ENCODE results near the gene ATE1.

The ATE1 gene

GRCh38 chr10:121865554-121865953 is 62.3 kb downstream of the ATE1 start:
- Histone ChIP-seq H3K4me3 (ENCODE audit: low read depth, low read length) (no peak overlapping the region), H3K27me3 (ENCODE audit: control insufficient read depth, insufficient read depth, low read length) (no peaks in the 10 kb centered on the region), H3K9me3 (ENCODE audit: control insufficient read depth, insufficient read depth, low read depth, low read length) (peaks cover 3% of the 10 kb centered on the region; the same call in 1 of the 2 replicates), H3K36me3 (ENCODE audit: control insufficient read depth, insufficient read depth, low read length) (peaks cover 21% of the 10 kb centered on the region; the same call in 1 of the 2 replicates), H3K9ac (ENCODE audit: low read length) (no peak overlapping the region), H3K4me1 (ENCODE audit: control insufficient read depth, insufficient read depth, low read length) (no peaks in the 10 kb centered on the region), H3K27ac (ENCODE audit: low read depth, low read length) (no peak overlapping the region)

GRCh38 chr10:121864653-121865052 is 63.2 kb downstream of the ATE1 start:
- Histone ChIP-seq H3K27ac (ENCODE audit: low read depth, low read length) (no peak overlapping the region), H3K27me3 (ENCODE audit: control insufficient read depth, insufficient read depth, low read length) (no peaks in the 10 kb centered on the region), H3K9me3 (ENCODE audit: control insufficient read depth, insufficient read depth, low read depth, low read length) (peaks cover 3% of the 10 kb centered on the region; the same call in 1 of the 2 replicates), H3K9ac (ENCODE audit: low read length) (no peak overlapping the region), H3K4me3 (ENCODE audit: low read depth, low read length) (no peak overlapping the region), H3K36me3 (ENCODE audit: control insufficient read depth, insufficient read depth, low read length) (peaks cover 15% of the 10 kb centered on the region; the same call in 1 of the 2 replicates), H3K4me1 (ENCODE audit: control insufficient read depth, insufficient read depth, low read length) (no peaks in the 10 kb centered on the region)

GRCh38 chr10:121864168-121864567 is 63.7 kb downstream of the ATE1 start:
- Histone ChIP-seq H3K9ac (ENCODE audit: low read length) (no peak overlapping the region), H3K27ac (ENCODE audit: low read depth, low read length) (no peak overlapping the region), H3K9me3 (ENCODE audit: control insufficient read depth, insufficient read depth, low read depth, low read length) (peaks cover 3% of the 10 kb centered on the region; the same call in 1 of the 2 replicates), H3K36me3 (ENCODE audit: control insufficient read depth, insufficient read depth, low read length) (peaks cover 10% of the 10 kb centered on the region; the same call in 1 of the 2 replicates), H3K27me3 (ENCODE audit: control insufficient read depth, insufficient read depth, low read length) (no peaks in the 10 kb centered on the region), H3K4me3 (ENCODE audit: low read depth, low read length) (no peak overlapping the region), H3K4me1 (ENCODE audit: control insufficient read depth, insufficient read depth, low read length) (no peaks in the 10 kb centered on the region)

GRCh38 chr10:121862649-121863048 is 65.2 kb downstream of the ATE1 start:
- no peaks in the 10 kb centered on the region for H3K4me1 ChIP-seq (ENCODE audit: control insufficient read depth, insufficient read depth, low read length)
- H3K27ac ChIP-seq (ENCODE audit: low read depth, low read length), result no peak overlapping the region
- no peak overlapping the region for H3K4me3 ChIP-seq (ENCODE audit: low read depth, low read length)
- H3K27me3 ChIP-seq (ENCODE audit: control insufficient read depth, insufficient read depth, low read length), result no peaks in the 10 kb centered on the region
- H3K9ac ChIP-seq (ENCODE audit: low read length), result no peak overlapping the region
- H3K9me3 ChIP-seq (ENCODE audit: control insufficient read depth, insufficient read depth, low read depth, low read length), result peaks cover 3% of the 10 kb centered on the region; the same call in 1 of the 2 replicates
- peaks cover 4% of the 10 kb centered on the region; the same call in 1 of the 2 replicates for H3K36me3 ChIP-seq (ENCODE audit: control insufficient read depth, insufficient read depth, low read length)

GRCh38 chr10:121862042-121862441 is 65.8 kb downstream of the ATE1 start:
- no peak overlapping the region for H3K4me3 ChIP-seq (ENCODE audit: low read depth, low read length)
- no peaks in the 10 kb centered on the region for H3K4me1 ChIP-seq (ENCODE audit: control insufficient read depth, insufficient read depth, low read length)
- H3K9ac ChIP-seq (ENCODE audit: low read length), result no peak overlapping the region
- H3K27ac ChIP-seq (ENCODE audit: low read depth, low read length), result no peak overlapping the region
- H3K27me3 ChIP-seq (ENCODE audit: control insufficient read depth, insufficient read depth, low read length), result no peaks in the 10 kb centered on the region
- H3K36me3 ChIP-seq (ENCODE audit: control insufficient read depth, insufficient read depth, low read length), result peaks cover 9% of the 10 kb centered on the region; the same call in 1 of the 2 replicates
- H3K9me3 ChIP-seq (ENCODE audit: control insufficient read depth, insufficient read depth, low read depth, low read length), result peaks cover 3% of the 10 kb centered on the region; the same call in 1 of the 2 replicates

- no peak overlapping the region for H3K27ac ChIP-seq (ENCODE audit: low read depth, low read length)
- no peaks in the 10 kb centered on the region for H3K27me3 ChIP-seq (ENCODE audit: control insufficient read depth, insufficient read depth, low read length)
- H3K36me3 ChIP-seq (ENCODE audit: control insufficient read depth, insufficient read depth, low read length), result peaks cover 13% of the 10 kb centered on the region; the same call in 1 of the 2 replicates
- peaks cover 3% of the 10 kb centered on the region; the same call in 1 of the 2 replicates for H3K9me3 ChIP-seq (ENCODE audit: control insufficient read depth, insufficient read depth, low read depth, low read length)
- no peak overlapping the region for H3K9ac ChIP-seq (ENCODE audit: low read length)
- H3K4me1 ChIP-seq (ENCODE audit: control insufficient read depth, insufficient read depth, low read length), result no peaks in the 10 kb centered on the region
- no peak overlapping the region for H3K4me3 ChIP-seq (ENCODE audit: low read depth, low read length)
Observed at GRCh38 chr10:121860810-121861209, 67.0 kb downstream of the ATE1 start.

GRCh38 chr10:121854809-121855445 is 72.9 kb downstream of the ATE1 start:
- Histone ChIP-seq H3K9me3 (ENCODE audit: control insufficient read depth, insufficient read depth, low read depth, low read length) (no peaks in the 10 kb centered on the region), H3K27ac (ENCODE audit: low read depth, low read length) (no peak overlapping the region), H3K4me1 (ENCODE audit: control insufficient read depth, insufficient read depth, low read length) (no peaks in the 10 kb centered on the region), H3K4me3 (ENCODE audit: low read depth, low read length) (no peak overlapping the region), H3K27me3 (ENCODE audit: control insufficient read depth, insufficient read depth, low read length) (no peaks in the 10 kb centered on the region), H3K9ac (ENCODE audit: low read length) (no peak overlapping the region), H3K36me3 (ENCODE audit: control insufficient read depth, insufficient read depth, low read length) (peaks cover 18% of the 10 kb centered on the region; the same call in 1 of the 2 replicates)

- Histone ChIP-seq H3K4me3 (ENCODE audit: low read depth, low read length) (no peak overlapping the region), H3K4me1 (ENCODE audit: control insufficient read depth, insufficient read depth, low read length) (no peaks in the 10 kb centered on the region), H3K36me3 (ENCODE audit: control insufficient read depth, insufficient read depth, low read length) (peaks cover 21% of the 10 kb centered on the region; the same call in 1 of the 2 replicates), H3K9ac (ENCODE audit: low read length) (no peak overlapping the region), H3K9me3 (ENCODE audit: control insufficient read depth, insufficient read depth, low read depth, low read length) (no peaks in the 10 kb centered on the region), H3K27me3 (ENCODE audit: control insufficient read depth, insufficient read depth, low read length) (no peaks in the 10 kb centered on the region), H3K27ac (ENCODE audit: low read depth, low read length) (no peak overlapping the region)
Observed at GRCh38 chr10:121853950-121854349, 73.9 kb downstream of the ATE1 start.

- Histone ChIP-seq H3K36me3 (ENCODE audit: control insufficient read depth, insufficient read depth, low read length) (peaks cover 21% of the 10 kb centered on the region; the same call in 1 of the 2 replicates), H3K4me1 (ENCODE audit: control insufficient read depth, insufficient read depth, low read length) (no peaks in the 10 kb centered on the region), H3K9me3 (ENCODE audit: control insufficient read depth, insufficient read depth, low read depth, low read length) (no peaks in the 10 kb centered on the region), H3K27me3 (ENCODE audit: control insufficient read depth, insufficient read depth, low read length) (no peaks in the 10 kb centered on the region), H3K27ac (ENCODE audit: low read depth, low read length) (no peak overlapping the region), H3K9ac (ENCODE audit: low read length) (no peak overlapping the region), H3K4me3 (ENCODE audit: low read depth, low read length) (no peak overlapping the region)
Observed at GRCh38 chr10:121851786-121852185, 76.0 kb downstream of the ATE1 start.

GRCh38 chr10:121848082-121848481 is 79.7 kb downstream of the ATE1 start:
- no peak overlapping the region for H3K27ac ChIP-seq (ENCODE audit: low read depth, low read length)
- no peaks in the 10 kb centered on the region; the same call in 1 of the 2 replicates for H3K9me3 ChIP-seq (ENCODE audit: control insufficient read depth, insufficient read depth, low read depth, low read length)
- peaks cover under 1% of the 10 kb centered on the region; the same call in 1 of the 2 replicates for H3K4me1 ChIP-seq (ENCODE audit: control insufficient read depth, insufficient read depth, low read length)
- H3K36me3 ChIP-seq (ENCODE audit: control insufficient read depth, insufficient read depth, low read length), result peaks cover 14% of the 10 kb centered on the region; the same call in 1 of the 2 replicates
- no peak overlapping the region for H3K9ac ChIP-seq (ENCODE audit: low read length)
- H3K27me3 ChIP-seq (ENCODE audit: control insufficient read depth, insufficient read depth, low read length), result no peaks in the 10 kb centered on the region
- no peak overlapping the region for H3K4me3 ChIP-seq (ENCODE audit: low read depth, low read length)

GRCh38 chr10:121846555-121846954 is 81.3 kb downstream of the ATE1 start:
- Histone ChIP-seq H3K27ac (ENCODE audit: low read depth, low read length) (no peak overlapping the region), H3K4me1 (ENCODE audit: control insufficient read depth, insufficient read depth, low read length) (peaks cover 6% of the 10 kb centered on the region; the same call in 1 of the 2 replicates), H3K36me3 (ENCODE audit: control insufficient read depth, insufficient read depth, low read length) (peaks cover 14% of the 10 kb centered on the region; the same call in 1 of the 2 replicates), H3K4me3 (ENCODE audit: low read depth, low read length) (no peak overlapping the region), H3K9ac (ENCODE audit: low read length) (no peak overlapping the region), H3K9me3 (ENCODE audit: control insufficient read depth, insufficient read depth, low read depth, low read length) (no peaks in the 10 kb centered on the region; the same call in 1 of the 2 replicates), H3K27me3 (ENCODE audit: control insufficient read depth, insufficient read depth, low read length) (no peaks in the 10 kb centered on the region)

Data from HUES6 (cell line).